ENCODE data around the gene CHST11.
A peak's percentile ranks its signal among the peaks of the same experiment; 100 is the strongest.
"Not testable (repeated sequence)": the region's sequence is repeated elsewhere in the genome, so short reads cannot be mapped to it uniquely, and the experiment has no call there.

CHST11 gene

GRCh38 chr12:104553421-104553820 lies 96.7 kb downstream of the CHST11 start:
- no peak overlapping the region for H3K27ac ChIP-seq (ENCODE audit: insufficient read depth in 1 of 2, low read depth in 1 of 2, low read length in 2 of 2, poor library complexity in 1 of 2, severe bottlenecking in 2 of 2)
- ChIA-PET CTCF (interaction anchor here (1.3 to 3.2 kb wide), 2 partner anchors 8 to 16 kb away, joined by 4 to 16 read pairs; no protein-coding TSS in a partner anchor), POLR2A (no interaction called here)
- H3K4me1 ChIP-seq (ENCODE audit: control extremely low read depth in 1 of 4, control insufficient read depth in 4 of 4, insufficient read depth in 4 of 4, low read length in 3 of 4), result peaks cover 0 to 29% (median 18%) of the 10 kb centered on the region in 4 experiments
- H3K36me3 ChIP-seq (ENCODE audit: control insufficient read depth in 4 of 4, insufficient read depth in 4 of 4, low read length in 3 of 4), result peaks cover 3 to 61% (median 10%) of the 10 kb centered on the region in 4 experiments
- DNase-seq, result no peak
- no peak overlapping the region for H3K4me3 ChIP-seq (ENCODE audit: control insufficient read depth in 1 of 7, extremely low read depth in 1 of 7, insufficient read depth in 4 of 7, low read depth in 2 of 7, low read length in 6 of 7)
- peaks cover 0 to 10% (median 4%) of the 10 kb centered on the region in 5 experiments for H3K9me3 ChIP-seq (ENCODE audit: control extremely low read depth in 1 of 5, control insufficient read depth in 4 of 5, insufficient read depth in 2 of 5, low read depth in 1 of 5, low read length in 4 of 5)
- WGBS (ENCODE audit: insufficient coverage), result 100% methylated on average over 3 of the region's 4 CpGs
- no peaks in the 10 kb centered on the region for H3K27me3 ChIP-seq (replicated peaks in 2 of 5; ENCODE audit: control insufficient read depth in 4 of 5, insufficient read depth in 5 of 5, low read length in 4 of 5)

- H3K4me1 ChIP-seq (ENCODE audit: control extremely low read depth in 1 of 4, control insufficient read depth in 4 of 4, insufficient read depth in 4 of 4, low read length in 3 of 4), result peaks cover 0 to 24% (median 15%) of the 10 kb centered on the region in 4 experiments
- peaks cover 0 to 10% (median 4%) of the 10 kb centered on the region in 5 experiments for H3K9me3 ChIP-seq (ENCODE audit: control extremely low read depth in 1 of 5, control insufficient read depth in 4 of 5, insufficient read depth in 2 of 5, low read depth in 1 of 5, low read length in 4 of 5)
- peaks cover 9 to 66% (median 17%) of the 10 kb centered on the region in 4 experiments for H3K36me3 ChIP-seq (ENCODE audit: control insufficient read depth in 4 of 4, insufficient read depth in 4 of 4, low read length in 3 of 4)
- H3K27me3 ChIP-seq (replicated peaks in 2 of 5; ENCODE audit: control insufficient read depth in 4 of 5, insufficient read depth in 5 of 5, low read length in 4 of 5), result no peaks in the 10 kb centered on the region
- POLR2A ChIA-PET, result interaction anchor here (0.6 kb wide), 1 partner anchor 14 kb away, joined by 3 read pairs; no protein-coding TSS in a partner anchor
- DNase-seq, result no peak
- H3K4me3 ChIP-seq (ENCODE audit: control insufficient read depth in 1 of 7, extremely low read depth in 1 of 7, insufficient read depth in 4 of 7, low read depth in 2 of 7, low read length in 6 of 7), result no peak overlapping the region
- 91% methylated on average over 5 of the region's 6 CpGs for WGBS (ENCODE audit: insufficient coverage)
- CTCF ChIA-PET, result interaction anchor here (0.7 to 3.2 kb wide), 3 partner anchors 9 to 174 kb away, joined by 3 to 16 read pairs (median 5); no protein-coding TSS in a partner anchor
- H3K27ac ChIP-seq (ENCODE audit: insufficient read depth in 1 of 2, low read depth in 1 of 2, low read length in 2 of 2, poor library complexity in 1 of 2, severe bottlenecking in 2 of 2), result no peak overlapping the region
Measured at GRCh38 chr12:104555648-104556047, 98.9 kb downstream of the CHST11 start.

- Histone ChIP-seq H3K27me3 (replicated peaks in 2 of 5; ENCODE audit: control insufficient read depth in 4 of 5, insufficient read depth in 5 of 5, low read length in 4 of 5) (no peaks in the 10 kb centered on the region), H3K36me3 (ENCODE audit: control insufficient read depth in 4 of 4, insufficient read depth in 4 of 4, low read length in 3 of 4) (peaks cover 9 to 68% (median 13%) of the 10 kb centered on the region in 4 experiments), H3K4me1 (ENCODE audit: control extremely low read depth in 1 of 4, control insufficient read depth in 4 of 4, insufficient read depth in 4 of 4, low read length in 3 of 4) (peaks cover 0 to 30% (median 13%) of the 10 kb centered on the region in 4 experiments), H3K27ac (ENCODE audit: insufficient read depth in 1 of 2, low read depth in 1 of 2, low read length in 2 of 2, poor library complexity in 1 of 2, severe bottlenecking in 2 of 2) (peak overlapping the region in 1 of 2 experiments; percentile 9), H3K9me3 (ENCODE audit: control extremely low read depth in 1 of 5, control insufficient read depth in 4 of 5, insufficient read depth in 2 of 5, low read depth in 1 of 5, low read length in 4 of 5) (peaks cover 0 to 13% (median 4%) of the 10 kb centered on the region in 5 experiments), H3K4me3 (ENCODE audit: control insufficient read depth in 1 of 7, extremely low read depth in 1 of 7, insufficient read depth in 4 of 7, low read depth in 2 of 7, low read length in 6 of 7) (no peak overlapping the region)
- 84% methylated on average over 8 of the region's 13 CpGs for WGBS (ENCODE audit: insufficient coverage)
- DNase-seq, result no peak
- ChIA-PET POLR2A (interaction anchor here (0.9 kb wide), 1 partner anchor 25 kb away, joined by 3 read pairs; no protein-coding TSS in a partner anchor), CTCF (interaction anchor here (1.5 to 2.7 kb wide), 2 partner anchors 11 to 41 kb away, joined by 3 to 7 read pairs; no protein-coding TSS in a partner anchor)
Measured at GRCh38 chr12:104557488-104558195, 100.9 kb downstream of the CHST11 start.

GRCh38 chr12:104560881-104561280 lies 104.1 kb downstream of the CHST11 start:
- CTCF ChIA-PET, result interaction anchor here (1.3 to 1.7 kb wide), 3 partner anchors 9 to 179 kb away, joined by 4 to 5 read pairs (median 4); no protein-coding TSS in a partner anchor
- H3K27ac ChIP-seq (ENCODE audit: insufficient read depth in 1 of 2, low read depth in 1 of 2, low read length in 2 of 2, poor library complexity in 1 of 2, severe bottlenecking in 2 of 2), result no peak overlapping the region
- peaks cover 0 to 23% (median 6%) of the 10 kb centered on the region in 5 experiments for H3K9me3 ChIP-seq (ENCODE audit: control extremely low read depth in 1 of 5, control insufficient read depth in 4 of 5, insufficient read depth in 2 of 5, low read depth in 1 of 5, low read length in 4 of 5)
- peaks cover 0 to 29% (median 14%) of the 10 kb centered on the region in 4 experiments for H3K4me1 ChIP-seq (ENCODE audit: control extremely low read depth in 1 of 4, control insufficient read depth in 4 of 4, insufficient read depth in 4 of 4, low read length in 3 of 4)
- POLR2A ChIA-PET, result interaction anchor here (1.5 kb wide), 1 partner anchor 51 kb away, joined by 4 read pairs; no protein-coding TSS in a partner anchor
- peak in 2 of 3 donors; percentile 64 to 66 for DNase-seq
- no peak overlapping the region for H3K4me3 ChIP-seq (ENCODE audit: control insufficient read depth in 1 of 7, extremely low read depth in 1 of 7, insufficient read depth in 4 of 7, low read depth in 2 of 7, low read length in 6 of 7)
- peaks cover 13 to 74% (median 22%) of the 10 kb centered on the region in 4 experiments for H3K36me3 ChIP-seq (ENCODE audit: control insufficient read depth in 4 of 4, insufficient read depth in 4 of 4, low read length in 3 of 4)
- H3K27me3 ChIP-seq (replicated peaks in 2 of 5; ENCODE audit: control insufficient read depth in 4 of 5, insufficient read depth in 5 of 5, low read length in 4 of 5), result no peaks in the 10 kb centered on the region
- 82% methylated on average over 5 of the region's 5 CpGs for WGBS (ENCODE audit: insufficient coverage)

GRCh38 chr12:104562763-104563162 lies 106.0 kb downstream of the CHST11 start:
- WGBS (ENCODE audit: insufficient coverage), result 100% methylated on average over 3 of the region's 4 CpGs
- no peak for DNase-seq
- ChIA-PET CTCF (interaction anchor here (1.2 to 1.5 kb wide), 3 partner anchors 14 to 78 kb away, joined by 3 to 6 read pairs (median 4); no protein-coding TSS in a partner anchor), POLR2A (no interaction called here)
- H3K27ac ChIP-seq (ENCODE audit: insufficient read depth in 1 of 2, low read depth in 1 of 2, low read length in 2 of 2, poor library complexity in 1 of 2, severe bottlenecking in 2 of 2), result no peak overlapping the region
- peaks cover 0 to 23% (median 6%) of the 10 kb centered on the region in 5 experiments for H3K9me3 ChIP-seq (ENCODE audit: control extremely low read depth in 1 of 5, control insufficient read depth in 4 of 5, insufficient read depth in 2 of 5, low read depth in 1 of 5, low read length in 4 of 5)
- H3K4me3 ChIP-seq (ENCODE audit: control insufficient read depth in 1 of 7, extremely low read depth in 1 of 7, insufficient read depth in 4 of 7, low read depth in 2 of 7, low read length in 6 of 7), result no peak overlapping the region
- H3K4me1 ChIP-seq (ENCODE audit: control extremely low read depth in 1 of 4, control insufficient read depth in 4 of 4, insufficient read depth in 4 of 4, low read length in 3 of 4), result peaks cover 0 to 35% (median 25%) of the 10 kb centered on the region in 4 experiments
- peaks cover 13 to 77% (median 22%) of the 10 kb centered on the region in 4 experiments for H3K36me3 ChIP-seq (ENCODE audit: control insufficient read depth in 4 of 4, insufficient read depth in 4 of 4, low read length in 3 of 4)
- no peaks in the 10 kb centered on the region for H3K27me3 ChIP-seq (replicated peaks in 2 of 5; ENCODE audit: control insufficient read depth in 4 of 5, insufficient read depth in 5 of 5, low read length in 4 of 5)

- H3K4me3 ChIP-seq (ENCODE audit: control insufficient read depth in 1 of 7, extremely low read depth in 1 of 7, insufficient read depth in 4 of 7, low read depth in 2 of 7, low read length in 6 of 7); POLR2A ChIA-PET; DNase-seq; H3K27me3 ChIP-seq (replicated peaks in 2 of 5; ENCODE audit: control insufficient read depth in 4 of 5, insufficient read depth in 5 of 5, low read length in 4 of 5); H3K27ac ChIP-seq (ENCODE audit: insufficient read depth in 1 of 2, low read depth in 1 of 2, low read length in 2 of 2, poor library complexity in 1 of 2, severe bottlenecking in 2 of 2): not testable (repeated sequence)
- peaks cover 9 to 73% (median 14%) of the 10 kb centered on the region in 4 experiments for H3K36me3 ChIP-seq (ENCODE audit: control insufficient read depth in 4 of 4, insufficient read depth in 4 of 4, low read length in 3 of 4)
- CTCF ChIA-PET, result interaction anchor here (1.3 kb wide), 1 partner anchor 183 kb away, joined by 3 read pairs; no protein-coding TSS in a partner anchor
- H3K9me3 ChIP-seq (ENCODE audit: control extremely low read depth in 1 of 5, control insufficient read depth in 4 of 5, insufficient read depth in 2 of 5, low read depth in 1 of 5, low read length in 4 of 5), result peaks cover 0 to 23% (median 6%) of the 10 kb centered on the region in 5 experiments
- no CpG with 5 or more reads among the region's 3 CpGs for WGBS (ENCODE audit: insufficient coverage)
- peaks cover 10 to 53% (median 39%) of the 10 kb centered on the region in 4 experiments for H3K4me1 ChIP-seq (ENCODE audit: control extremely low read depth in 1 of 4, control insufficient read depth in 4 of 4, insufficient read depth in 4 of 4, low read length in 3 of 4)
Measured at GRCh38 chr12:104564662-104565061, 107.9 kb downstream of the CHST11 start.

Data from common myeloid progenitor, CD34-positive (primary cell).